GM23338 (cell line): ENCODE results near the gene ITPRIPL2. TPM values are rescaled to one million over a fixed set of nuclear protein-coding genes. Genes with fewer than 3 reads are reported as not detected.

Experiments
- ATAC-seq: fragments of 200-7000 bp; cut with Tn5 transposase; 3 replicates; pipeline ENCODE4 v1.9.1; 2020
- DNase-seq: peaks from one replicate; pipeline ENCODE4 v3.0.0-alpha.2; 2015; ENCODE audit warnings: low spot score
- H2AFZ ChIP-seq: fragments of 200-600 bp; sonication (generic); 2 replicates; pipeline ENCODE4 v1.8.0; 2016; ENCODE audit warnings: antibody characterized with exemption, mild to moderate bottlenecking, moderate library complexity
- H3F3A ChIP-seq: fragments of 200-600 bp; sonication (generic); replicated peaks from 2 replicates; pipeline ENCODE4 v1.8.0; 2017; ENCODE audit warnings: antibody characterized with exemption, mixed run types, low read depth
- H3K27ac ChIP-seq: fragments of 200-600 bp; sonication (generic); 2 replicates; pipeline ENCODE4 v1.6.1; 2016; ENCODE audit warnings: low read depth
- H3K27me3 ChIP-seq: fragments of 200-600 bp; sonication (generic); 2 replicates; pipeline ENCODE4 v1.8.0; 2016; ENCODE audit warnings: mild to moderate bottlenecking, mixed run types, moderate library complexity; ENCODE audit not compliant: insufficient read depth
- H3K36me3 ChIP-seq: fragments of 200-600 bp; sonication (generic); 2 replicates; pipeline ENCODE4 v1.8.0; 2016; ENCODE audit warnings: mild to moderate bottlenecking; ENCODE audit not compliant: insufficient read depth
- H3K4me1 ChIP-seq: fragments of 200-600 bp; sonication (generic); 2 replicates; pipeline ENCODE4 v1.8.0; 2016; ENCODE audit warnings: mild to moderate bottlenecking, moderate library complexity; ENCODE audit not compliant: insufficient read depth
- H3K4me2 ChIP-seq: fragments of 200-600 bp; sonication (generic); 2 replicates; pipeline ENCODE4 v1.7.1; 2017; ENCODE audit warnings: mixed run types
- H3K4me3 ChIP-seq: fragments of 200-600 bp; sonication (generic); 2 replicates; pipeline ENCODE4 v1.6.1; 2016; ENCODE audit warnings: mixed run types
- H3K79me2 ChIP-seq: fragments of 200-600 bp; sonication (generic); replicated peaks from 2 replicates; pipeline ENCODE4 v1.8.0; 2017; ENCODE audit warnings: mild to moderate bottlenecking; ENCODE audit not compliant: insufficient read depth
- H3K9me2 ChIP-seq: fragments of 200-600 bp; sonication (generic); 2 replicates; pipeline ENCODE4 v1.8.0; 2017; ENCODE audit not compliant: insufficient read depth
- H4K20me1 ChIP-seq: fragments of 200-600 bp; sonication (generic); replicated peaks from 2 replicates; pipeline ENCODE4 v1.8.0; 2017; ENCODE audit warnings: mild to moderate bottlenecking; ENCODE audit not compliant: insufficient read depth
- H3K27ac Mint-ChIP-seq: 2 replicates; pipeline ENCODE4 v1.8.0; 2020; ENCODE audit warnings: inconsistent platforms, mild to moderate bottlenecking, moderate library complexity, mixed read lengths
- H3K27me3 Mint-ChIP-seq: 3 replicates; pipeline ENCODE4 v1.8.0; 2022; ENCODE audit warnings: low read depth, mild to moderate bottlenecking, moderate library complexity, mixed read lengths, inconsistent platforms; ENCODE audit not compliant: insufficient read depth, poor library complexity
- H3K36me3 Mint-ChIP-seq: 3 replicates; pipeline ENCODE4 v1.8.0; 2021; ENCODE audit warnings: low read depth, mild to moderate bottlenecking, inconsistent platforms, moderate library complexity, mixed read lengths
- H3K4me1 Mint-ChIP-seq: 3 replicates; pipeline ENCODE4 v1.8.0; 2020; ENCODE audit warnings: mild to moderate bottlenecking, inconsistent platforms, mixed read lengths
- H3K4me3 Mint-ChIP-seq: 3 replicates; pipeline ENCODE4 v1.8.0; 2021; ENCODE audit warnings: moderate library complexity, mild to moderate bottlenecking, inconsistent platforms, mixed read lengths
- H3K9me3 Mint-ChIP-seq: 3 replicates; pipeline ENCODE4 v1.8.0; 2020; ENCODE audit warnings: moderate library complexity, mild to moderate bottlenecking, inconsistent platforms, mixed read lengths
- CREB1 ChIP-seq: fragments of 250-450 bp; sonication (Bioruptor Pico); IDR thresholded peaks from 2 replicates; pipeline ENCODE4 v1.5.0; 2020; ENCODE audit warnings: low read depth, mild to moderate bottlenecking, moderate library complexity
- CTCF ChIP-seq, 2 experiments: fragments of 200-600 bp in 1 of 2; sonication (generic) in 1 of 2; conservative IDR thresholded peaks; 2 replicates each; pipeline versions ENCODE4 v1.5.1 to v1.6.1; 2016 to 2017; ENCODE audit warnings: antibody characterized with exemption in 2 of 2, low read depth in 2 of 2, mild to moderate bottlenecking in 2 of 2, moderate library complexity in 1 of 2
- ETS1 ChIP-seq: IDR thresholded peaks from 2 replicates; pipeline ENCODE4 v1.6.1; 2016; ENCODE audit warnings: antibody characterized with exemption
- EZH2 ChIP-seq: fragments of 200-600 bp; sonication (generic); IDR thresholded peaks from one replicate; pipeline ENCODE4 v1.8.0; 2017; ENCODE audit warnings: antibody characterized with exemption, mild to moderate bottlenecking, low read depth; ENCODE audit not compliant: unreplicated experiment
- EZH2phosphoT487 ChIP-seq: fragments of 200-600 bp; sonication (generic); IDR thresholded peaks from one replicate; pipeline ENCODE4 v1.8.1; 2018; ENCODE audit warnings: antibody characterized with exemption; ENCODE audit not compliant: unreplicated experiment
- JUNB ChIP-seq: IDR thresholded peaks from one replicate; pipeline ENCODE4 v1.6.1; 2016; ENCODE audit warnings: antibody characterized with exemption; ENCODE audit not compliant: unreplicated experiment
- POLR2AphosphoS5 ChIP-seq: IDR thresholded peaks from 2 replicates; pipeline ENCODE4 v1.6.1; 2016; ENCODE audit warnings: antibody characterized with exemption, low read depth
- STAT1 ChIP-seq: IDR thresholded peaks from one replicate; pipeline ENCODE4 v1.6.1; 2016; ENCODE audit warnings: antibody characterized with exemption; ENCODE audit not compliant: unreplicated experiment
- ZNF114 ChIP-seq: fragments of 250-450 bp; sonication (Bioruptor Pico); IDR thresholded peaks from 2 replicates; pipeline ENCODE4 v1.5.0; 2020; ENCODE audit warnings: mild to moderate bottlenecking, moderate library complexity
- ZNF462 ChIP-seq: fragments of 250-450 bp; sonication (Bioruptor Pico); IDR thresholded peaks from 2 replicates; pipeline ENCODE4 v1.5.0; 2020; ENCODE audit warnings: mild to moderate bottlenecking, moderate library complexity
- polyA plus RNA-seq: library from polyadenylated mRNA; unstranded; fragments of >200 nt; fragmentation: Nextera tagmentation; extraction: Ambion mirVana; gene quantifications from 2 replicates; pipeline ENCODE4 v1.2.1, GENCODE V29; 2016
- total RNA-seq: library from RNA; depleted of rRNA; stranded (reverse); fragments of >200 nt; shearing (Covaris generic); gene quantifications from 2 replicates; pipeline ENCODE4 v1.2.3, GENCODE V29; 2014

Gene ITPRIPL2
- total and polyA plus RNA-seq, 2 experiments from 2014 or later = 0.94 to 8.3 TPM

GRCh38 chr16:19147627-19148026 is 33.9 kb downstream of the ITPRIPL2 start:
- no peak overlapping the region for H3K4me2 ChIP-seq
- H3K4me1 Mint-ChIP-seq = no peaks in the 10 kb centered on the region; the same call in 2 of the 3 replicates
- H3K4me3 ChIP-seq = no peak overlapping the region
- peaks cover 10% of the 10 kb centered on the region; the same call in 2 of the 3 replicates for H3K9me3 Mint-ChIP-seq
- peaks cover 2% of the 10 kb centered on the region for H3K27me3 Mint-ChIP-seq
- 0 out of 2 replicates have a peak, but pooled peaks cover 2% of the 10 kb centered on the region for H3K9me2 ChIP-seq
- no peaks in the 10 kb centered on the region for H3K27me3 ChIP-seq
- DNase-seq (no peak), ATAC-seq (no peak)
- H2AFZ ChIP-seq = no peak overlapping the region
- H3K36me3 ChIP-seq = no peaks in the 10 kb centered on the region
- H3F3A ChIP-seq = no peaks in the 10 kb centered on the region
- no peaks in the 10 kb centered on the region for H3K79me2 ChIP-seq
- no peaks in the 10 kb centered on the region for H4K20me1 ChIP-seq
- H3K27ac ChIP-seq = no peak overlapping the region
- H3K27ac Mint-ChIP-seq = no peak overlapping the region
- no peak overlapping the region for H3K4me3 Mint-ChIP-seq
- H3K36me3 Mint-ChIP-seq = no peaks in the 10 kb centered on the region; the same call in 2 of the 3 replicates
- no peaks in the 10 kb centered on the region for H3K4me1 ChIP-seq
- TF ChIP-seq STAT1 (no peak), EZH2phosphoT487 (no peak)

- H3K4me1 ChIP-seq = no peaks in the 10 kb centered on the region
- H3K27me3 ChIP-seq = no peaks in the 10 kb centered on the region
- ATAC-seq (no peak), DNase-seq (no peak)
- H3K4me3 ChIP-seq = no peak overlapping the region
- no peaks in the 10 kb centered on the region; the same call in 2 of the 3 replicates for H3K4me1 Mint-ChIP-seq
- H3K27ac ChIP-seq = no peak overlapping the region
- no peaks in the 10 kb centered on the region; the same call in 2 of the 3 replicates for H3K36me3 Mint-ChIP-seq
- no peak overlapping the region for H2AFZ ChIP-seq
- H3K36me3 ChIP-seq = no peaks in the 10 kb centered on the region
- H3K27me3 Mint-ChIP-seq = peaks cover 3% of the 10 kb centered on the region
- no peaks in the 10 kb centered on the region for H3F3A ChIP-seq
- no peaks in the 10 kb centered on the region for H3K79me2 ChIP-seq
- H3K4me2 ChIP-seq = no peak overlapping the region
- H3K9me3 Mint-ChIP-seq = peaks cover 10% of the 10 kb centered on the region; the same call in 2 of the 3 replicates
- no peak overlapping the region for H3K27ac Mint-ChIP-seq
- H3K9me2 ChIP-seq = 0 out of 2 replicates have a peak, but pooled peaks cover 2% of the 10 kb centered on the region
- no peaks in the 10 kb centered on the region for H4K20me1 ChIP-seq
- H3K4me3 Mint-ChIP-seq = no peak overlapping the region
- TF ChIP-seq STAT1 = no peak
- TF ChIP-seq ZNF462 (CRISPR knock-in tag) = no peak
- TF ChIP-seq ZNF114 (CRISPR knock-in tag) = no peak
- no peak for TF ChIP-seq POLR2AphosphoS5
- TF ChIP-seq JUNB = no peak
- TF ChIP-seq EZH2phosphoT487 = no peak
- TF ChIP-seq ETS1 = no peak
- no peak for TF ChIP-seq EZH2
- no peak for TF ChIP-seq CTCF (conservative IDR thresholded peaks at IDR 0.05; ENCODE audit: low read depth in 2 of 2)
- TF ChIP-seq CREB1 (CRISPR knock-in tag) = no peak
Observed at GRCh38 chr16:19148189-19148588, 34.4 kb downstream of the ITPRIPL2 start.
